Measurements from ENCODE around the gene TP63.

Gene TP63

DNA sequence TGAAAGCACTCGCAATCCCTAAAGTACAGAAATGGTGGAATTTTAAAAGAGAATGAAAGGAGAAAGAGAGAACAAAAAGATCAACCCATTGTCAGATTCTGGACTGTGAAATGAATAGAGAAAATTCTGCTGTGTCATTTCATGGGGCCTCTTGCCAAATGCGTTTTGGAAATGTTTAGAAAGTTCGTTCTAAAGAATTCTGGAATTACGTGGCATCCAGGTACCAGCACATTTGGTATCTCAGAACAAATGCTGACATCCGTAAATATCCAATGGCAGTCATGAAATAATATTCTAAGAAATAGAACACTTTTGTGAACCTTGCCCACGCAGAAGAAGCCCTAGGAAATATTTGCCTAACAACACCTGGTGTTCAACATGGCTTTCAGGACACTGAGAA is 270.3 kb downstream of the TP63 start:
- no peak overlapping the region for H3K27ac ChIP-seq
- no peak for TF ChIP-seq ZFX (IDR thresholded peaks at IDR 0.05)
- TF ChIP-seq, protein P1, sequence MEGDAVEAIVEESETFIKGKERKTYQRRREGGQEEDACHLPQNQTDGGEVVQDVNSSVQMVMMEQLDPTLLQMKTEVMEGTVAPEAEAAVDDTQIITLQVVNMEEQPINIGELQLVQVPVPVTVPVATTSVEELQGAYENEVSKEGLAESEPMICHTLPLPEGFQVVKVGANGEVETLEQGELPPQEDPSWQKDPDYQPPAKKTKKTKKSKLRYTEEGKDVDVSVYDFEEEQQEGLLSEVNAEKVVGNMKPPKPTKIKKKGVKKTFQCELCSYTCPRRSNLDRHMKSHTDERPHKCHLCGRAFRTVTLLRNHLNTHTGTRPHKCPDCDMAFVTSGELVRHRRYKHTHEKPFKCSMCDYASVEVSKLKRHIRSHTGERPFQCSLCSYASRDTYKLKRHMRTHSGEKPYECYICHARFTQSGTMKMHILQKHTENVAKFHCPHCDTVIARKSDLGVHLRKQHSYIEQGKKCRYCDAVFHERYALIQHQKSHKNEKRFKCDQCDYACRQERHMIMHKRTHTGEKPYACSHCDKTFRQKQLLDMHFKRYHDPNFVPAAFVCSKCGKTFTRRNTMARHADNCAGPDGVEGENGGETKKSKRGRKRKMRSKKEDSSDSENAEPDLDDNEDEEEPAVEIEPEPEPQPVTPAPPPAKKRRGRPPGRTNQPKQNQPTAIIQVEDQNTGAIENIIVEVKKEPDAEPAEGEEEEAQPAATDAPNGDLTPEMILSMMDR (conservative IDR thresholded peaks at IDR 0.05): no peak

GRCh38 chr3:189902230-189903186 is 271.3 kb downstream of the TP63 start:
- no peak for TF ChIP-seq ZFX (IDR thresholded peaks at IDR 0.05)
- TF ChIP-seq, protein P1 (conservative IDR thresholded peaks at IDR 0.05): no peak

GRCh38 chr3:189903562-189904250 is 272.5 kb downstream of the TP63 start:
- TF ChIP-seq, protein P1 (conservative IDR thresholded peaks at IDR 0.05): no peak
- TF ChIP-seq ZFX (IDR thresholded peaks at IDR 0.05): no peak
- no peak overlapping the region for H3K27ac ChIP-seq

More at GRCh38 chr3:189902230-189903186, 271.3 kb downstream of the TP63 start:
- H3K27ac ChIP-seq: no peak overlapping the region

DNA sequence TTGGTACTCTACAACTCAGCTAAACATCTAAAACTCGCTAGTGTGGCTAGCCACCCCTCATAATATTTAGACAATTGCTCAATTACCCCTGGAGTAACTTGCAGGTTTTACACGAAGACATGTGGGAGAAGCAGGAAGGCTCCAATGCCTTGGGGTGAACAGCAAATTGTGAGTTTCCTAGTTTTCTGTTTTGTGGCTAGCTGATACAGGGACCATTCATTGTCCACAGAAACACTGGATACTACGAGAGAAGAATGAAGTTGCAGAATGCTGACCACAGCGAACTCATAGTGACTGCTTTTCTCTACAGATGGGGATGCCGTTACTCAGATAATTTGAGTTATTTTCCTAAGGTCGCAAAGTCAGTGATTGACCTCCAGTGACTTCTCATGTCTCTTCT is 276.6 kb downstream of the TP63 start:
- TF ChIP-seq, protein P1 (conservative IDR thresholded peaks at IDR 0.05): no peak
- TF ChIP-seq ZFX (IDR thresholded peaks at IDR 0.05): no peak

GRCh38 chr3:189908646-189909045 is 277.5 kb downstream of the TP63 start:
- TF ChIP-seq ZFX (IDR thresholded peaks at IDR 0.05): no peak
- TF ChIP-seq, protein P1 (conservative IDR thresholded peaks at IDR 0.05): no peak
- no peak overlapping the region for H3K27ac ChIP-seq

More for the DNA sequence above, 276.6 kb downstream of the TP63 start:
- no peak overlapping the region for H3K27ac ChIP-seq

GRCh38 chr3:189909139-189909538 is 277.9 kb downstream of the TP63 start:
- no peak overlapping the region for H3K27ac ChIP-seq
- no peak for TF ChIP-seq ZFX (IDR thresholded peaks at IDR 0.05)
- TF ChIP-seq, protein P1 (conservative IDR thresholded peaks at IDR 0.05): no peak

- no peak overlapping the region for H3K27ac ChIP-seq
- no peak for TF ChIP-seq ZFX (IDR thresholded peaks at IDR 0.05)
- TF ChIP-seq, protein P1 (conservative IDR thresholded peaks at IDR 0.05): no peak
Observed at GRCh38 chr3:189909573-189909972, 278.4 kb downstream of the TP63 start.

All from C4-2B (cell line).